GM10266 (cell line): ENCODE measurements around the gene MPC2.
"Not testable (repeated sequence)": the region's sequence is repeated elsewhere in the genome, so short reads cannot be mapped to it uniquely, and the experiment has no call there.

Experiments used
- DNase-seq: peaks from one replicate; pipeline ENCODE4 v3.0.0; 2012; ENCODE audit errors: extremely low spot score
- TF ChIP-seq, protein P1 (sequence below): IDR thresholded peaks from 2 replicates; pipeline ENCODE4 v1.5.1; 2012; ENCODE audit warnings: mild to moderate bottlenecking, low read depth; ENCODE audit not compliant: control insufficient read depth, insufficient read depth; ENCODE audit errors: missing control alignments

The MPC2 gene

DNA sequence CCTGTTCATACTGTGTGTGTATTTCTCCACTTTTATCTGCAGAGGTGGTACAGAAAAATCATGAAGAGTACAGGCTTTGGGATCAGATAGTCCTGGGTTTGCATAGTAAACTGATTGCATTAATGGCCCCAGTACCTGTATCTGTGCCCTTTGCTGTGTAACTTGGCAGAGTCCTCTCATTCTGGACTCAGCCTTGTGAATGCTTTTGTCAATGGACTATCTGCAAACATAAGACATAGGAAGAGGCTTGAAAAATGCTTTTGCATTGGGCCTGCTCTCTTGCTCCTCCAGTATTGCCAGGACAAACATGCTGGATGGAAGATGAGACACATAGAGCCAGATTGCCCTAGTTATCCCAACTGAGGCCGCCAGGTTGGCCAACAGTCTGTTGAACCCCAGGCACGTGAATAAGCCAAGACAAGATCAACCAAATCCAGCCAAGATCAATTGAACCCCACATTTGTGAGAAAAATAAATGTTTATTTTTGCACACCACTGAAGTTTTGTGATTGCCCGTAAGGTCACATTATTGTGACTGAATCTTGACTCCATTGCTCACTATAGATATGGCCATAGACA is 60.2 kb downstream of the MPC2 start:
- TF ChIP-seq, protein P1, sequence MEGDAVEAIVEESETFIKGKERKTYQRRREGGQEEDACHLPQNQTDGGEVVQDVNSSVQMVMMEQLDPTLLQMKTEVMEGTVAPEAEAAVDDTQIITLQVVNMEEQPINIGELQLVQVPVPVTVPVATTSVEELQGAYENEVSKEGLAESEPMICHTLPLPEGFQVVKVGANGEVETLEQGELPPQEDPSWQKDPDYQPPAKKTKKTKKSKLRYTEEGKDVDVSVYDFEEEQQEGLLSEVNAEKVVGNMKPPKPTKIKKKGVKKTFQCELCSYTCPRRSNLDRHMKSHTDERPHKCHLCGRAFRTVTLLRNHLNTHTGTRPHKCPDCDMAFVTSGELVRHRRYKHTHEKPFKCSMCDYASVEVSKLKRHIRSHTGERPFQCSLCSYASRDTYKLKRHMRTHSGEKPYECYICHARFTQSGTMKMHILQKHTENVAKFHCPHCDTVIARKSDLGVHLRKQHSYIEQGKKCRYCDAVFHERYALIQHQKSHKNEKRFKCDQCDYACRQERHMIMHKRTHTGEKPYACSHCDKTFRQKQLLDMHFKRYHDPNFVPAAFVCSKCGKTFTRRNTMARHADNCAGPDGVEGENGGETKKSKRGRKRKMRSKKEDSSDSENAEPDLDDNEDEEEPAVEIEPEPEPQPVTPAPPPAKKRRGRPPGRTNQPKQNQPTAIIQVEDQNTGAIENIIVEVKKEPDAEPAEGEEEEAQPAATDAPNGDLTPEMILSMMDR: no peak
- no peak for DNase-seq

DNA sequence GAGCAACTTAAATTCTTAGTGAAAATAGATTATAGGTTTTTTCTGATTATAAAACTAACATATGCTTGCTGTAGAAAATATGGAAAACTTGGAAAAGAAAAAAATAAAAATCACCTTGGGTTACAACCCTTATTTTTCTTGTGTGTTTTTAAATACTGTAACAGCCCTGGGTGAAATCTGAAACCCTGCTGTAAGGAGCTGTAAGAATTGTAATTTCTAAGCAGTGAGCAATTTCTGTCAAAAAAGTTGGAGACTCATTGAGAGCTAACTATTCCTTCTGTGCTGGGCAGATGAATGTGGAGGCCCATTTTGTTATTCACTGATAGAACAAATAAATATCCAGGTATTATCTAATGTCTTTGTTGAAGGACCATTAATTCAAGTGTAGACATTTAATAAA is 65.5 kb downstream of the MPC2 start:
- no peak for DNase-seq
- TF ChIP-seq, protein P1: no peak

DNA sequence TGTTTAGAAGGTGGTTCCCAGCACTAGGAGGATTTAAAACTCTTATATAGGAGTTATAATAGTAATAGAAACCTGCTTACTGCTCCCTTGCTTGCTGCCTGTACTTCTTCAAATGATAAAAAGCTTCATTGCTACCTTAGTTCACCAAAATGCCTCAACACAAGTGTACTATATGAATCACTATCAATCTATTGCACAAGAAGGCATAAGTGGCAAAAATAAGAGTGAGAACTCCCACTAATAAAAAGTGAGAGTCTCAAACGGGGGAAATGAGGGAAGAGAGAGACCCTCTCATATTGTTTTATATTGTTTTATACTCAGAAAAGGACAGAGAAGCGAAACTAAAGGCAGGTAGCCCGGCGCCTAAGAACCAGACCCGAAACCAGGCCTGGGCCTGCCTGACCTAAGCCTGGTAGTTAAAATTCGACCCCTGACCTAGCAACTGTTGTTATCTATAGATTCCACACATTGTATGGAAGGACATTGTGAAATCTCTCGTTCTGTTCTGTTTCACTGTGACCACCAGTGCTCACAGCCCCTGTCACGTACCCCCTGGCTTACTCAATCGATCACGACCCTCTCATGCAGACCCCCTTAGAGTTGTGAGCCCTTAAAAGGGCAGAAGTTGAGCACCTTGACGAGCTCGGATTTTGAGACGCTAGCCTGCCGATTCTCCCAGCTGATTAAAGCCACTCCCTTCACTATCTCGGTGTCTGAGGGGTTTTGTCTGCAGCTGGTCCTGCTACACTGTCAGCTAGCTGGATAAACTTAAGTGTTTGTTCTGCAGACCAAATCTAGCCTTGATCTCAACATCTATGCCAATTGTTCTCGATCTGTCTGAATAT is 67.5 kb downstream of the MPC2 start:
- not testable (repeated sequence) for DNase-seq

DNA sequence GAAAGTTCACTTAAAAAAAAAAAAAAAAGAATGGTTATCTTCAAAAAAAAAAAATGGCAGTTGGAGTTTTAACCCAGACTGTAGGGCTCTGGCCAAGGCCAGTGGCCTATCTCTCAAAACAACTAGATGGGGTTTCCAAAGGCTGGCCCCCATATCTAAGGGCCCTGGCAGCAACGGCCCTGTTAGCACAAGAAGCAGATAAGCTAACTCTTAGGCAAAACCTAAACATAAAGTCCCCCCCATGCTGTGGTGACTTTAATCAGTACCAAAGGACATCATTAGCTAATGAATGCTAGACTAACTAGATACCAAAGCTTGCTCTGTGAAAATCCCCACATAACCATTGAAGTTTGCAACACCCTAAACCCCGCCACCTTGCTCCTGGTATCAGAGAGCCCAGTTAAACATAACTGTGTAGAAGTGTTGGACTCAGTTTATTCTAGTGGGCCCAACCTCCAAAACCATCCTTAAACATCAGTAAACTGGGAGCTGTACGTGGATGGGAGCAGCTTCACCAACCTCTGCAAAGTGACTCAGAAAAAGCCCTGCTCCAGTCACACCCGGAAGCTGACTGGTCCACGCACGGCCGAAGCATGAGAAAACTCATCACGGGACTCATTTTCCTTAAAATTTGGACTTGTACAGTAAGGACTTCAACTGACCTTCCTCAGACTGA is 70.0 kb downstream of the MPC2 start:
- DNase-seq: not testable (repeated sequence)
